SK-N-SH treated with all-trans-retinoic acid at 6 μM for 48 hours (cell line): ENCODE measurements around the gene RBP2.

Source experiments
- ARNTL ChIP-seq: fragments of 450-650 bp; formaldehyde crosslinking; IDR thresholded peaks from 2 replicates; pipeline ENCODE4 v1.5.0; 2020; ENCODE audit warnings: low read depth, mild to moderate bottlenecking, moderate library complexity, borderline replicate concordance
- BACH2 ChIP-seq: fragments of 250-450 bp; sonication (Bioruptor Pico); IDR thresholded peaks from 2 replicates; pipeline ENCODE4 v1.9.0; 2021; ENCODE audit warnings: mild to moderate bottlenecking, borderline replicate concordance
- GLIS3 ChIP-seq: fragments of 250-450 bp; sonication (Bioruptor Pico); IDR thresholded peaks from 2 replicates; pipeline ENCODE4 v1.5.0; 2020; ENCODE audit warnings: mild to moderate bottlenecking, moderate library complexity
- PATZ1 ChIP-seq: fragments of 250-450 bp; sonication (Bioruptor Pico); IDR thresholded peaks from 2 replicates; pipeline ENCODE4 v1.8.0; 2020; ENCODE audit warnings: mild to moderate bottlenecking, moderate library complexity, borderline replicate concordance
- POU6F1 ChIP-seq: fragments of 250-450 bp; sonication (Bioruptor Pico); IDR thresholded peaks from 2 replicates; pipeline ENCODE4 v1.8.0; 2021; ENCODE audit warnings: low read depth, mild to moderate bottlenecking, moderate library complexity, borderline replicate concordance
- PPARA ChIP-seq: fragments of 250-450 bp; sonication (Bioruptor Pico); IDR thresholded peaks from 2 replicates; pipeline ENCODE4 v1.5.0; 2020; ENCODE audit warnings: mild to moderate bottlenecking, borderline replicate concordance
- TOX ChIP-seq: fragments of 250-450 bp; sonication (Bioruptor Pico); IDR thresholded peaks from 2 replicates; pipeline ENCODE4 v1.8.0; 2021; ENCODE audit warnings: mild to moderate bottlenecking, moderate library complexity, borderline replicate concordance
- ZC3H10 ChIP-seq: fragments of 250-450 bp; sonication (Bioruptor Pico); IDR thresholded peaks from 2 replicates; pipeline ENCODE4 v1.5.1; 2021; ENCODE audit warnings: mild to moderate bottlenecking, moderate library complexity
- ZFP3 ChIP-seq: fragments of 250-450 bp; sonication (Bioruptor Pico); IDR thresholded peaks from 2 replicates; pipeline ENCODE4 v1.5.0; 2020; ENCODE audit warnings: mild to moderate bottlenecking, moderate library complexity
- ZNF70 ChIP-seq: fragments of 450-650 bp; formaldehyde crosslinking; IDR thresholded peaks from 2 replicates; pipeline ENCODE4 v1.5.0; 2020; ENCODE audit warnings: mild to moderate bottlenecking, moderate library complexity
- ZNF8 ChIP-seq: fragments of 450-650 bp; formaldehyde crosslinking; IDR thresholded peaks from 2 replicates; pipeline ENCODE4 v1.5.0; 2020; ENCODE audit warnings: mild to moderate bottlenecking, moderate library complexity

- TF ChIP-seq ARNTL (CRISPR knock-in tag) (no peak), POU6F1 (CRISPR knock-in tag) (no peak), TOX (CRISPR knock-in tag) (no peak), ZFP3 (no peak), PPARA (CRISPR knock-in tag) (no peak), ZC3H10 (CRISPR knock-in tag) (no peak), GLIS3 (CRISPR knock-in tag) (no peak), ZNF70 (CRISPR knock-in tag) (no peak), BACH2 (CRISPR knock-in tag) (no peak), PATZ1 (CRISPR knock-in tag) (no peak), ZNF8 (no peak)
Observed at GRCh38 chr3:139491966-139492365, 15.7 kb upstream of the RBP2 start.
